Measurements from ENCODE around the gene ZFAND3. TPM values are rescaled to one million over a fixed set of nuclear protein-coding genes. Genes with fewer than 3 reads are reported as not detected.

Gene ZFAND3
- total and polyA plus RNA-seq, 10 of the 15 experiments (the other 5 are each of a cell fraction or from before 2014, with no cell fraction given): 0.90 to 34.4 (median 16.3) TPM

GRCh38 chr6:37806213-37806612 is 13.3 kb upstream of the ZFAND3 start:
- ChIA-PET SMC1A (ENCODE audit: uncharacterized antibody, unreplicated experiment) (interaction anchor here (0.9 to 1.7 kb wide), 6 partner anchors 10 to 205 kb away, joined by 3 to 8 read pairs (median 4); no protein-coding TSS in a partner anchor), RAD21 (ENCODE audit: unreplicated experiment) (interaction anchor here (0.9 kb wide), 1 partner anchor 36 kb away, joined by 3 read pairs; no protein-coding TSS in a partner anchor), CTCF (interaction anchor here (0.7 to 1.1 kb wide), 4 partner anchors 16 to 295 kb away, joined by 3 to 4 read pairs (median 4); no protein-coding TSS in a partner anchor), POLR2A (no interaction called here)
- DNase-seq (ENCODE audit: low read depth, low spot score) (no peak), ATAC-seq (no peak), FAIRE-seq (no peak)
- 53% methylated on average over 2 of the region's 2 CpGs for WGBS (ENCODE audit: insufficient coverage, insufficient replicate concordance, low lambda C conversion rate, missing lambda C conversion rate)
- Histone ChIP-seq H3K27me3 (replicated peaks in 1 of 2; ENCODE audit: control insufficient read depth in 2 of 2, insufficient read depth in 2 of 2, low read length in 1 of 2) (no peaks in the 10 kb centered on the region), H3K27ac (ENCODE audit: control insufficient read depth, insufficient read depth) (no peak overlapping the region), H3K4me3 (no peak overlapping the region), H2AFZ (ENCODE audit: control insufficient read depth, low read depth, low read length) (no peak overlapping the region), H3K4me1 (ENCODE audit: control insufficient read depth, insufficient read depth, low read length) (no peaks in the 10 kb centered on the region), H3K9me3 (replicated peaks; ENCODE audit: control insufficient read depth, insufficient read depth, low read length) (no peaks in the 10 kb centered on the region; the same call in 2 of the 3 replicates), H3K79me2 (ENCODE audit: control insufficient read depth, insufficient read depth, low read length) (no peaks in the 10 kb centered on the region), H3K36me3 (ENCODE audit: control insufficient read depth in 2 of 2, insufficient read depth in 2 of 2, low read length in 1 of 2) (no peaks in the 10 kb centered on the region), H4K20me1 (ENCODE audit: control insufficient read depth, insufficient read depth) (no peaks in the 10 kb centered on the region), H3K4me2 (ENCODE audit: control insufficient read depth, insufficient read depth) (no peak overlapping the region), H3K9ac (ENCODE audit: control insufficient read depth, insufficient read depth, low read length) (no peak overlapping the region)
- TF ChIP-seq CHD1 (IDR thresholded peaks at IDR 0.05; ENCODE audit: low read depth, low read length) (no peak), MXI1 (IDR thresholded peaks at IDR 0.05; ENCODE audit: low read depth, low read length) (no peak), BCL3 (IDR thresholded peaks at IDR 0.05; ENCODE audit: borderline replicate concordance, insufficient read depth, low read depth, low read length, poor library complexity, severe bottlenecking) (no peak), SIX5 (IDR thresholded peaks at IDR 0.05; ENCODE audit: low read depth, low read length, severe bottlenecking) (no peak)
- BruUV-seq (replicated peaks): no TSS peak
- in situ Hi-C loops (cut with MboI): no loop called here
- intact Hi-C loops (cut with micrococcal nuclease; ENCODE audit: unreplicated experiment): no loop called here

GRCh38 chr6:37807656-37808055 is 11.9 kb upstream of the ZFAND3 start:
- WGBS (ENCODE audit: insufficient coverage, insufficient replicate concordance, low lambda C conversion rate, missing lambda C conversion rate): 61% methylated on average over 6 of the region's 6 CpGs

More at GRCh38 chr6:37807656-37808055, 11.9 kb upstream of the ZFAND3 start:
- H3K4me2 ChIP-seq (ENCODE audit: control insufficient read depth, insufficient read depth): no peak overlapping the region
- DNase-seq (ENCODE audit: low read depth, low spot score) (no peak), ATAC-seq (no peak), FAIRE-seq (no peak)
- no peak overlapping the region for H3K9ac ChIP-seq (ENCODE audit: control insufficient read depth, insufficient read depth, low read length)
- H3K27me3 ChIP-seq (replicated peaks in 1 of 2; ENCODE audit: control insufficient read depth in 2 of 2, insufficient read depth in 2 of 2, low read length in 1 of 2): no peaks in the 10 kb centered on the region
- H3K4me1 ChIP-seq (ENCODE audit: control insufficient read depth, insufficient read depth, low read length): no peaks in the 10 kb centered on the region
- no peak overlapping the region for H2AFZ ChIP-seq (ENCODE audit: control insufficient read depth, low read depth, low read length)
- intact Hi-C loops (cut with micrococcal nuclease; ENCODE audit: unreplicated experiment) (no loop called here), in situ Hi-C loops (cut with MboI) (no loop called here)
- SMC1A ChIA-PET (ENCODE audit: uncharacterized antibody, unreplicated experiment): no interaction called here
- H3K79me2 ChIP-seq (ENCODE audit: control insufficient read depth, insufficient read depth, low read length): no peaks in the 10 kb centered on the region
- no TSS peak for BruUV-seq (replicated peaks)
- no peak overlapping the region for H3K27ac ChIP-seq (ENCODE audit: control insufficient read depth, insufficient read depth)
- no peak overlapping the region for H3K4me3 ChIP-seq
- H3K9me3 ChIP-seq (replicated peaks; ENCODE audit: control insufficient read depth, insufficient read depth, low read length): no peaks in the 10 kb centered on the region; the same call in 1 of the 3 replicates
- no peaks in the 10 kb centered on the region for H3K36me3 ChIP-seq (ENCODE audit: control insufficient read depth in 2 of 2, insufficient read depth in 2 of 2, low read length in 1 of 2)
- RAD21 ChIA-PET (ENCODE audit: unreplicated experiment): interaction anchor here (0.6 kb wide), 1 partner anchor 102 kb away, joined by 4 read pairs; no protein-coding TSS in a partner anchor
- no peak for TF ChIP-seq HDAC6 (IDR thresholded peaks at IDR 0.05; ENCODE audit: unreplicated experiment)
- H4K20me1 ChIP-seq (ENCODE audit: control insufficient read depth, insufficient read depth): no peaks in the 10 kb centered on the region
- POLR2A ChIA-PET: interaction anchor here (1.9 kb wide), 1 partner anchor 11 kb away, joined by 6 read pairs; the partner anchor contains the start of gene ZFAND3
- CTCF ChIA-PET: interaction anchor here (1.2 kb wide), 1 partner anchor 11 kb away, joined by 3 read pairs; no protein-coding TSS in a partner anchor
